B cell (primary cell): ENCODE data around the gene KIAA0232.

Source experiments
- CTCF ChIP-seq: fragments of 200-600 bp; IDR thresholded peaks from one replicate; pipeline ENCODE4 v1.8.0; 2022; ENCODE audit warnings: antibody characterized with exemption, mild to moderate bottlenecking
- EZH2 ChIP-seq: IDR thresholded peaks from 2 replicates; pipeline ENCODE4 v1.6.1; 2012; ENCODE audit warnings: borderline replicate concordance, low read depth, mild to moderate bottlenecking, moderate library complexity, low read length; ENCODE audit not compliant: insufficient read depth, poor library complexity, severe bottlenecking

- TF ChIP-seq EZH2 (no peak), CTCF (no peak)
These were observed 10.2 kb upstream of the KIAA0232 start for GRCh38 chr4:6772223-6772928.
